HG03103 (cell line): ENCODE results near the gene LBR.

Experiments used
- ATAC-seq: cut with Tn5 transposase; IDR thresholded peaks from one replicate; pipeline ENCODE4 v1.9.1; 2021; ENCODE audit warnings: low read depth; ENCODE audit not compliant: unreplicated experiment

The LBR gene

DNA sequence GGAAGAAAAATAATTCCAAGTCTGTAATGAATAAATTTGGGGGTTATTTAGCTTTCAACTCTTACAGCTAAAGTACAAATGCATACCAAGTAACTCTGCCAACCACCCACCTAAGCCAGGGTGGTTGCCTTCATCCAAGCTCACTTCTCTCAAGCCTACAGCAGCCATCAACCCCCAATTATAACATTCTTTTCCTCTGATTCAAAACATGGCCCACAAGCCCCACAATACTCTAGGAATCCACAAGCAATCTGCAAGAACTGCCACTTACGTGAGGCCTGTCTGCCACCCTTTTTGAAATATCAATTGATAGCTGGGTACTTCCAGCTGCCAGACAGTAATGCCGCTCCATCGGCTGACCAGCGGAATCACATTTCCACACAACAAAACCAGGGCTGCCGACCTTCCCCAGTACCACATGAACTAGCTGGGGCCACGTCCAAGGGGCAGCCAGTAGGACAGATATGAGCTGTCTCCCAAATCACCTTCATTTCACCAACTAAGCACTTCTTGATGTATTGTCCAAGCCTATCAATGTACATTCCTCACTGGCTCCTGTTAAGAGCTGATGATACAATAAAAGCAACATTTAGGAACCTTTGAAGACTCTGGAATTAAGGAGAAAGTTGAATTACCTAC, 3.2 kb downstream of the LBR start:
- no peak for ATAC-seq

DNA sequence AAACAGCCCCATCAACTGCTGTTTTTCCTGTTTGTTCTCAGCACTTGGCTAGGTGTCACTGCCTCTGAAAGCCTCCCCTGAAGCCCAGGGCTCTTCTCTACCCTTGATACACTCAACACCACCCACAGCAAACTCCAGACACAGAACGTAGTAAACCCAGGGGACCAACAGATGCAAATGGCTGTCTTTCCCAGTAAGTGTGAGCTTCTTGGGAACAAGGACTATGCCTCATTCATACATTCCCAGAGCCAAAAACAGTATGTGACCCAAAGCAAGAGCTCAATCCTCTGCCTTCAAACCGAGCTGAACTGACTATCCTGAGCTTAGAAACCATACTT, 4.4 kb downstream of the LBR start:
- no peak for ATAC-seq

DNA sequence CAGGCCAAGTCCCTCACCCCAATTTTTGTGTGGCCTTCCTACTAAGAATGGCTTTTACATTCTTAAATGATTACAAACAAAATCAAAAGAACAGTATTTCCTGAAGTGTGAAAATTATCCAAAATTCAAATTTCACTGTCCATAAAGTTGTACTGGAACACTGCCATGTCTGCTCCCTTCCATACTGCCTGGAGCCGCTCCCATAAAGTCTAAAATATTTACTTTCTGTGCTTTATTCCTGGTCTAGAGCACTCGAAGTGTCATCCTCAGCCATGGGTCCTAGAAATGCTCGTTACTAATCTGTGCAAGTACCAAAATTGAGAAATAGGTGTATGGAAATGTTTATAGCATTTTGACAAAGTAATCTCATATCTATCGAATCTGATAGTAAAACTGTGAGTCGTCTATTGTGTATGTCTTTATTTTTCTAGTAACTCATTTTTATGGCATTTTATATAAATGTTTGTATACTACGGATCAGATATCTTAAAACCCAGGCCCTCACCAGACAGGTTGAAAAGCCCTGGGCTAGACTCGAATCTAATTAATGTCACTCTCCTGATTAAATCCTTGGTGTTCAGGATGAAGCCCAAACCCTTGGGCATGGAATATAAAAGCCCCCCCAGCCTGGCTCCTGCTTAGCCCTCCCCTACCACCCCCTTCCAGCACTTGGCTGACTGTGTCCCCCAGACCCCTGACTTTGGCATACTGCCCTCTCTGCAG, 4.9 kb downstream of the LBR start:
- no peak for ATAC-seq

DNA sequence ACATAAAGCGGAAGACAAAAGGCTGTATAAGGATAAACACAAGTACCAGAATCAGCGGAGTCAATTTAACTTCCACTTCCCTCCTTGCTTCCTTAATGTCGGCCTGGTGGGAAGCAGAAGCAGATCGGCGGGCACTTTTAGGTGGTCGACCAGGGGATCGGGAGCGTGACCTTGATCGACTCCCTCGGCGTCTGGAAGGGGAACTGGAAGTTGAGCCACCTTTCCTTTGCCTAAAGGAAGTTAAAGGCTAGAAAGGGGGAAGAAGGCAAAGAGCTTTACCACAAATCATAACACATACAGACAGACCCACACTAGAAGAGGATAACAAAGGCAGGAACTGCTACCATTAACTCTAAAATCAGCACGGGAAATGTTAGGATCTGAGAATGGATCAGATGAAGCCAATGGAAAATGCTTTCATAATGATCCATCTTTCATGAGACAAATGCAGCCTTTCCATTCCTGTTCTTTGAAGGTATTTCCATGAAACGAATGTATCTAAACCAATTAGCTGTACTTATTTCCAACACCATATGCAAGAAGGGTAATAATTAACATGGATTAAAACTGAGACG, 5.7 kb downstream of the LBR start:
- no peak for ATAC-seq

DNA sequence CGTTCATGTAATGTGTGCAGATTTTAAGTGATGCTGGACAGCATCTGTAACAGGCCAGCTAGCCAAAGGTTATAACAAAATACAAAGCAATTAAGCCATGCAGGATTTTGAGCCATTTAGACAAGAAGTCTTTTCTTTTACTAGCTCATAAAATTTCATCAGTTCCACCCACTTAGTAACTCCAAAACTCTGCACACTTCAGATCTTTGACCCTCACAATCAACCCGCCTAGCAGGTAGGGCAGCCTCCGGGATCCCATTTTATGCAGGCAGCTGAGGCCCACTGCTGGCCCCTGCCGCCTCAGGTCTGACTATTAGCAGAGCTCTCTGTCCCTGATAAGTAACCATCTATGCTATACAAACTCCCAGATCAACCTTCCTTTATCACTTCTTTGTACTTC, 9.2 kb downstream of the LBR start:
- no peak for ATAC-seq

DNA sequence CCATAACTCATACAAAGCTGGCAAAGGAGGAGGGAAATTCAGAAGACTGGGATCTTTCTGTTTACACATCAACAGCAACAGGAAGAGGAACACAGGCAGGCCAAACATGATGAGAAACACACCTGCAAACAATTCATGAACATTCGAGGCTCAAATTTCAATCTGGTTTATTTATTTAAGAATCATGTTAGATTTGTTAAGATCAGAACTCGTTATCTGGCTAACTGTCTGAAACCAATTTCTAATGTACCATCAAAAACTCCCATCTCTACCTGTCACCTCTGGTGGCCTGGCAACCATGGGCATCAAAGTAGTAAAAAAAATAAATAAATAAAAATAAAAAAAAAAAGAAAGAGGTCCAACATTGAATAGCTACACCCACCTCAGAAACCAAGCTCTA, 9.8 kb downstream of the LBR start:
- no peak for ATAC-seq

DNA sequence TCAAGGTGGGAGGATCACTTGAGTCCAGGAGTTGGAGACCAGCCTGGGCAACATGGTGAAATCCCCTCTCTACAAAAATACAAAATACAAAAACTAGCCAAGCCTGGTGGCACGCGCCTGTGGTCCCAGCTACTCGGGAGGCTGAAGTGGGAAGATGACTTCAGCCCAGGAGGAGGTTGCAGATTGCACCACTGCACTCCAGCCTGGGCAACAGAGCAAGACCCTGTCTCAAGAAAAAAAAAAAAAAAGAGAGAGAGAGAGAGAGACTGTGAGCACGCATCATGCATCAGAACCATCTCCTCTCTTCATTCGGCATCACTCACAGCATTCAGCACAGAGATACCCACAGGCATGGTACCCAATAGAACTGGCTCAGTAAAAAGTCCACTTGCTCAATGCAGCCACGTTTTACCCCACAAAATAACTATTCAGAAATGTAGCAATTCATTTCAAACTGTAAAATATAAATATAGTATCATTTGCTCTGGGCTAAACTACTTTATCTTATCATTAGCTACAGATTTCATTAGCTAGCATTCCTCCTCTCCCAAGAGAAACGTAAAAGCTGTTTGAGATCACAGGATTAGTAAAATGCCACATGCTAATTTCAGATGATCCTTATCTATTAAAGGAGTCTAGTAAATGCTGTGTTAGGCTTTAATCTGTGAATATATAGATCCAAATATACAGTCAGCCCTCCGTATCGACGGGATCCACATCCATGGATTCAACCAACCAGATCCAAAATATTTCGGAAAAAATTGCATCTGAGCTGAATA, 11.7 kb downstream of the LBR start:
- ATAC-seq = no peak

DNA sequence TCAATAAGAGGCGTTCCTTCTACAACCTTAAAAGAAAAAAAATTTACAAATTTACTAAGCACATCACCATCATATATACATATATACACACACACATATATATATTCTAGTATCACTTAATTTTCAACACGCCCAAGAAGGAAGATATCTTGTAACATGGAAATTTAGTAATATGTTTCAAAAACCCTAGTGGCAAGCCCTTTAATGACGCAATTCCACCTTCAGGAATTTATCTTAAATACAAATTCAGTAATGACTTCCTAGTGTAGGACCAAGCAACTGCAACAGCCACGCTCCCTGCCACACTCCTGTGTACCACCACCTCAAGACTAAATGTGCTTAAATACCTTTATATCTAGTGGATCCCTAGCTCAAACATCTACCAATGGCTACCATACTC, 12.5 kb downstream of the LBR start:
- no peak for ATAC-seq

DNA sequence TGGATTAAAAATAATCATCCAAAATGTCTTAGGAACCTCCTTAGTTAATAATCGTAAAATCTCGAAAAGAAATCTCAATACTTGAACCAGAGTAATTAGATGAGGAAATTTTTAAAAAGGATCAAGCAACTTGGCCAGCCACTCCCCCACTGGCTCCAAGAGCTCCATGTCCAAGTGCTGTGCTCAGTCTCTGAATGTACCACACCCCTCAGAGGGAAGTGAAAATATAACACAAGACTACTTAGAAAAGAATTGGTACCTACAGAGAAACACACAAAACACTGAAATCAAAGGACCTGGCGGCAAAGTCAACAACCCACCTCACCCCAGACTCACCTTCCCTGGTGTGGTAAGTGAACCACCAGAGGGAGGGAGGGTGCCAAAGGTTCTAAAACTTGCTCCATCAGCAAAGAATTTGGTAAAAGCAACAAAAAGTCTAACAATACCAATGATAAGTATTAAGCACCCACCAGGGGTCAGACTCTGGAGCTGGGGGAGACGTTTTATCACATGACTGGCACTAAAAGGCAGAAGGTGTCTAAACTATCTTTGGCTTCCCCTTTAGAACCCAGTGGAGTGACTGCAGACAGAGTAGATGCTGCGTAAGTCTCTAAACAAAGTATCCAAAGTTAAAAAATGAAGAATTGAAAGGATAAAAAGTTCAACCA, 14.0 kb downstream of the LBR start:
- no peak for ATAC-seq

DNA sequence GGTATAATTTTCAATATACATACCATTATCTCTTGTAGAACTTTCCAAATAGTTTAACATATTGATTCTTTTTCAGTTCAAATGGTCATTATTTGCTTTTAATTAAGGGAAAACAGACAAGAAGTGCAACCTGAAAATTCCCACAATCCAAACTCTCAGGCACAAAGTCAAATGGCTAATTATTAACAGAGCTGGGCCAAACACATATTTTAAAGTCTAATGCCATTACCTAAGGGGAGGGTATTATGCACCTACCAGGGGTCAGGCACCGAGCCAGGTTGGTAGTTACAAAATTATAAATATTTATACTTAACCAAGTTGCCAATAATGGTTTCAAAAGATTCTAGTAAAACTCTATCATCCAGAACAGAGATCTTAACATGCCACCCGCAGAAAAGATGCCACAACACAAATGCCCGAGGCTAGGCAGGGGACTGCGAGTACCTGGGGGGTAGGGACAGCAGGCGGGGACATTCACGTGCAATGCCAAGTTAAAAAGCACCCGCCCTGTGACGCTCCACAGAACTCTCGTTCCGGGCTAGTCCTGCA, 15.0 kb downstream of the LBR start:
- ATAC-seq = no peak

DNA sequence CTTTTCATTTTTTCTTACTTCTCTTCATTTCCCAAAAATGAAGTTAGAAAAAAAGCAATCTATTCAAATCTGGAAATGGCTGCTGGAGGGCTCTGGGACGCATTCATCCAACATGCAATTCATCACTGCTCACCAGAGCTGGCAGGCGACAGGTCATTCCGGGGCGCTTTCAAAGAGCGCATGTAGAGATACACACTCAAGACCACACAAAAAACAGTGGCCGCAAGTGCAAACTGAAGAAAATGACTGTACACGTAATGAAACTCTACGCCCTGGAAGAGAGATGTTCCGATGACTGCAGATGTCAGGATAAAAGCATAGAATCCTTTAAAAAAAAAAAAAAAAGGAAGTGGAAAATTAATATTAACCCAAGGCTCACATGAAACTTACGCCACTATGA, 15.5 kb downstream of the LBR start:
- ATAC-seq = no peak

DNA sequence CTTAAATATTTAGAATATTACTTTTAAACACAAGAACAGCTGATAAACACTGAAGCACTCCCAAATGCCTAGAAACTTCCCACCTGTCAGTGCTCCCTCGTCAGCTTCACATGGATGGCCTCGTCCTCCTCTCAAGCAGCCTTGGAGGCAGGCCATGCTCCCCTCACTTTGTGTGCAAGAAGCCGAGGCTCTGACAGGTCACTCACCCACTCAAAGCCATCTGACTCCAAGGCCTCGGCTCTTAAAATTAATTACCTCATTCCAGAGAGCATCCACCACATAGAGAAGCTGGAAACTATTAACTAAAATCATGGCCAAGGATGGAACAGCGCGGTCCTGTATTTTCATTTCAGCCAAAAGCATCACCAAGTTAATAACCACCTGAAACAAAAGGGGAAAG, 17.8 kb downstream of the LBR start:
- ATAC-seq = no peak

DNA sequence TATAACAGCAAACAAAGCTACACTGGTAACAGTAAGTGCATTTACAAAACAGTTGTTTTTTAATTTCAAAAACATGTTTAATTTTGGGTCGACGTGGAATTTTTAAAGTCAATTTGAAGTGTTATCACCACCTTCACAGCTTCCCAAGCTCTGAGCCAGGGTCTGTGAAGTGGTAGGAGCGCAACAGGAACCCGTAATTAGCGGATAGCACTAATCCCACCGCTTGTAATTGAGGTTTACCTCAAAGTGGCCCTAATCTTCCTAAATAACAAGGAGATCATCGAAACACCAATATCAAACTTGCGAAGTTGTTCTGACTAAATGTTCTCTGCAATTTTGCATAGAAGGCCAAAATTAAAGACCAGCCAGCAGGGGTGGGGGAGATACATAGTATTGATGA, 18.8 kb downstream of the LBR start:
- ATAC-seq = no peak

DNA sequence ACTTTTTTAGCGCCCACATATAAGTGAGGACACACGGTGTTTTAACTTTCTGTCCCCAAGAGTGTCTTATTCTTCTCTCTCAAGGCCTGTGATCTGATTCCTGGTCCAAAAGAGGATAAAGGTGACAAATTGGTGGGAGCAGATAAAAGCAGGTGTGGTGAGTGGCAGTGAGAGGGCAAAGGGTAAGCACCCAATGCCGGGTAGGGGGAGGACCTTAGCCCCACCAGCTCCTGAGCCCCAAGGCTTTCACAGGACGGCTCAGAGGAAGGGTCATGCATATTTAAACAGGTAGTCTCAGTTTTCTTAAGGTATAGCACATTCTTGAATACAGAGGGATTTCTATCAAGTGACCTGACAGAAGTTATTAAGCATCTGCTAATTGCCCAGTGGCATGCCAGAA, 19.6 kb downstream of the LBR start:
- ATAC-seq = no peak

DNA sequence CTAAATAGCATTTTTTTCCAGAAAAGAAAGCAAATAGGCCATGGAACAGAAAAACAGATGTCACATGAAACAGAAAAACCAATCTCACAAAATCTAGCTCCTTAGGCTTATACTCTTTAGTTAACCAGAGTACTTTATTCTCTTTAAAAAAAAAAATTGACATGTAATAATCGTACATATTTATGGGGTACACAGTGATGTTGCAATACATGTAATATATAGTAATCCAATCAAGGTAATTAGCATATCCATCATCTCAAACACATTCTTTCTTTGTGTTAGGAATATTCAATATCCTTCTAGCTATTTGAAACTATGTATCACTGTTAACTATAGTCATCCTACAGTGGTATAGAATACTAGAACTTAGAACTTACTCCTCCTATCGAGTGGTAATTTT, 20.1 kb downstream of the LBR start:
- ATAC-seq = no peak

DNA sequence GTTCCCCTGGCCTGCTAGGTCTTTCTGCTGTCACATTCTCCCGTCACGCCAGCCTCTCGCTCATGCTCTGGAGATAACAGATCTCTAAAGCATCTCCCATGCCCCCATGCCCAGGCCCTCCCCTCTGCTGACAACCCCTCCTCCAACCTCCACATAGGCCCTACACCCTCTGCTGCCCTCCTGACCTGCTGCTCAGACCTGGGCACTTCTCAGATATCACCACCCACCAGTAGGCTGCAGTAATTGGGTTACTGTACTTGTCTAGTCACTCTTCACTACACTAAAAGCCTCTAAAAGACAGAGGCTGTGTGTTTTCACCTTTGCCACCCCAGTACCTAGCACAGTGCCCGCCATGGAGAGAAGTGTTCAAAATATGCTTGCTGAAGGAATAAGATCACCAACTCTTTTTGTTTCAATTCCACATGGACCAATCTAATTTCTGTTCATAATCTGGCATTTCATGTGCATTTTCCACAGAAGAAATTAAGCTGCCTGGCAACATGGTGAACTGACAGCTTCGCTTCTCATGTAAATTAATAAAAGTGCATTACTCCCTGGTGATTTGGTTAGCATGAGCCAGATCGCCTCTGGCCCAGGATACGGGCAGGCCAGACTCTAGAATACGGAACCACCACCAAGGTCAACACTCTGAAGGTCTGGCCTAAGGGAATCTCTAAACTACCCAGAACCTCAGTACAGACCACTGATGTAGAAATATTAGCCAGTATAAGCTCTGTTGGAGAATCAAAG, 20.7 kb downstream of the LBR start:
- no peak for ATAC-seq

DNA sequence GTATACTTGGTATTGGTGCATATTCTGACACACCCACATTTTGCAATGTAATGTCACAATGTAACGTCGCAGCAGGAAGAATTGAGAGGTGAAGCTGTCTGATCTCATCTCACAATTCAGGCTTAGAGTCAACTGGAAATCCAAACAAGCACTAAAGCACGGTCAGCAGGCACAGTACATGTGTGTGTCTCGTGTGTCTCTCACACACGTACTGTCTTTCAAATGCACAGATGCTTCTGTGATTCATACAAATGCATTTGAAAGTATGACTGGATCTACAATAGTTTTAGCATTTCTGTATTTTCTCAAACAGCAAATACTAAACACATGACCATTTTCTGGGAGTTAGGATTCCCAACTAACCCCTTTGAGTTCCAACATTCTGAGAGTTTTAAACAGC, 26.9 kb downstream of the LBR start:
- ATAC-seq = no peak

DNA sequence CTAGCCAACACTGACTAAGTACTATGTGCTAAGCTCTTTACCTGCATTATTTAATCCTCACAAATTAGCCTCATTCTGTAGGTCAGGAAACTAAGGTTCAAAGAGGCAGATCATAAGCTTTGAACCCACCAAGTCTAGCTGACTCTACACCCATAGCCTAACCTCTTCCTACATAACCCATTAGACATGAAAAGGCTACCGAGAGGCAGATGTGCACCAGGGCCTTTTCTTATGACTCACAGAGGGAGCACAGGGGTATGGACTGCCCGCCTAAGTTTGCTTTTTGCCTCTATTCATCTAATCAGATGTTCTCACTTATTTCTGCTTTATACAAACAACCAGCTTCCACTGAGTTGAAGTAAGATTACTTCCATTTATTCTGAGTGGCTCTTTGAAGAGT, 31.5 kb downstream of the LBR start:
- no peak for ATAC-seq

DNA sequence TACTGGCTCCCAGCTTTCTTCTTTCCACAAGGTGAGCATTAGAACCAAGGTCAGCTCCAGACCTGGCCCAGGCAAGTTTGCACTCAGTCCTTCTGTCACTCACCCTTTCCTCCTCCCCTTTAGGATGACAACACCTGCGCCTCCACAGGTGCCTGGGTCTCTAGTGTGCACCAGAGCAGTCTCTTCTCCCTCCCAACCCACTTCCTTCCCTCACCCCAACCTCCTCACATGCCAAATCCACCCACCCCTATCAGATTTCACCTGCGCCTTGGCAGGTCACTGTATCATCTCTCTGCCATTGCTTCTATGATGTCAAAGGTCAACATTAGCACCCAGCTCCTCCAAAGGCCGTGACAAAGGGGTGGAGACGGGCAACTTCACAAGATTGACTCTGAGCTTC, 38.0 kb downstream of the LBR start:
- no peak for ATAC-seq

DNA sequence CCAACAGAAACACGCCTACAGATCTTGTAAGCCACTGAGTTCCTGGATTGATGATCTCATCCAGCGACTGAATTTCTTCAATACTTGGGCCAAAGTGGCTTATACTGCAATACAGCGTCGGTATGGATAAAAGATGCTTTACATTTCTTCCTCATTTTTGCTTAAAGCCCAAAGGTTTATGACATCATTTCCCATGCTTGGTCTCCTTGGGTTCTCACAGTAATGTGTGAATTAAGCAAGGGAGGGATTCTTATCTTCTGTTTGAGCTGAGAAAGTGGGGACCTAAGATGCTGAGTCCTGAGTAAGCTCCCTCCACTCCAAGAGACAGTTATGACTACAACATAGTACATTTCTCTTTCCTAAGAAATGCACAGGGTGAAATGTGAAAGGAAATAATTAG, 39.5 kb downstream of the LBR start:
- no peak for ATAC-seq
